ENCODE results near the gene SIGLEC14. TPM values are rescaled to one million over a fixed set of nuclear protein-coding genes. Genes with fewer than 3 reads are reported as not detected.

SIGLEC14 gene
- total RNA-seq, 1 experiment from 2014 or later: not detected

DNA sequence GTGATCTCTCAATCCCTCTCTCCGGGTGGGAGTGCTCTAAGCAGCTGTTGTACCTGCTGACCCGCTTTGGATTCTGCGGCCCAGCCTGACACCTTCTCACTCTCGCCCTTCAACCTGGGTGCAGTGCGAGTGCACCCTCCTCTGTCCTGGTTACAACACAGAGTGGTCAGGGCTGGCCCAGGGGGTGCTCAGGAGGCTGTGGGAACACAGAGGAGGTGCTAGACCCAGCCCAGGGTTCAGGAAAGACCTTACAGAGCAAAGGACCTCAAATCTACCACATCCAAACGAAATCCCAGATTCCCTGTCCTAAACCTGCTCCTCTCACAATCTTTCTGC is 51.9 kb downstream of the SIGLEC14 start:
- CTCF ChIA-PET: no interaction called here
- POLR2A ChIA-PET (ENCODE audit: unreplicated experiment): no interaction called here

DNA sequence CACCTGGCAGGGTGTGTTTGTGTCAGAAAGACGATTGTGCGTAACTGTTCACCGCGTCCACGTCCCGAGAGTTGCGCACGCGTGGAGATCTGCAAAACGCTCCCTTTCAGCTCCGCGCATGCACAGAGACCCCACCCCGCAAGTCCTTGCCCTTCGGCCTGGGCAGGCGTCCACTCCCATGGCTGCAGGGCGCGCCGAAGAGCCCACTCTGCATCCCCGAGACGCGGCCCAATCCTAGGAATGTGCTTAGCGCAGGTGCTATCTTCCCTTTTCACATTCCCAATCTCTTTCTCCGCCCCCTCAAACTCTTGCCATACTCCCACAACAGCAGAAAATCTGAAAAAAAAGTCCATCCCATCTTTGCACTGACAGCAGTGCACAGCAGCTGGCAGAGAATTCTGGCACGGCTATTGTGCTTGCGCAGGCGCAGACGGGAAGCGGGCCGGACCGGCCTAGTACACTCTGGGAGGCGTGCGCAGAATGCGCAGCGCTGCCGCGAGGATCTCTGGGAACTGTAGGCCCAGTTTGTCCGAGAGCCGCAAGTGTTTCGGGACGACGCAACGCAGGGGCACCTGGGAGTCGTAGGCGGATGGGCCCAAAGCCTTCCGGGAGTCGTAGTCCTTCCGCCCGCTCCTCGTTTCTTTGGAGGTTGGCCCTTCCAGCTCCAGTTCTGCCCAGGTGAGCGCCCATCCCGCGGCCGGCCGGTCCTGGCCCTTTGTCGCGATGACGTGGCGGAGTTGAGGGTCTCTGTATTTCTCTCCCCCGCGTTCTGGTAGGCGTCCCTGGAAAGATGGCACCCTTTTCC is 52.5 kb downstream of the SIGLEC14 start:
- Histone ChIP-seq H3K4me3 (peak overlapping the region; percentile 70), H4K20me1 (ENCODE audit: insufficient read depth) (no peaks in the 10 kb centered on the region), H3K9me3 (ENCODE audit: insufficient read depth, low read depth) (peaks cover 4% of the 10 kb centered on the region), H3K27me3 (ENCODE audit: insufficient read depth, low read depth) (0 out of 2 replicates have a peak, but pooled peaks cover 10% of the 10 kb centered on the region), H3K79me2 (ENCODE audit: low read depth) (no peaks in the 10 kb centered on the region), H3K4me2 (peak overlapping the region; percentile 86), H3K4me1 (replicated peaks; ENCODE audit: insufficient read depth) (peaks cover 5% of the 10 kb centered on the region; the same call in 1 of the 2 replicates), H3F3A (ENCODE audit: insufficient read depth, low read depth) (no peaks in the 10 kb centered on the region), H2AFZ (peak overlapping the region; percentile 92), H3K27ac (no peak overlapping the region), H3K9me2 (ENCODE audit: insufficient read depth) (no peaks in the 10 kb centered on the region), H3K36me3 (ENCODE audit: low read depth) (no peaks in the 10 kb centered on the region)
- ChIA-PET POLR2A (ENCODE audit: unreplicated experiment) (interaction anchor here (0.5 to 0.6 kb wide), 2 partner anchors 144 to 595 kb away, joined by 3 to 51 read pairs; partner anchors contain the start of gene PPP2R1A), CTCF (interaction anchor here (1.1 kb wide), 1 partner anchor 23 kb away, joined by 22 read pairs; the partner anchor contains the start of gene ZNF175)
- TF ChIP-seq EZH2 (IDR thresholded peaks at IDR 0.05; ENCODE audit: low read depth) (no peak), CTCF (conservative IDR thresholded peaks at IDR 0.05) (no peak)
- BruUV-seq (replicated peaks): no TSS peak
- intact Hi-C loops (cut with micrococcal nuclease; ENCODE audit: unreplicated experiment): loop anchor here (1.0 to 5.0 kb wide), 3 partner anchors 23 to 255 kb away; partner anchors contain the start of gene ZNF175
- peak; percentile 93 to 99 for DNase-seq

More for the DNA sequence above, 51.9 kb downstream of the SIGLEC14 start:
- H3F3A ChIP-seq (ENCODE audit: insufficient read depth, low read depth): no peaks in the 10 kb centered on the region
- 0 out of 2 replicates have a peak, but pooled peaks cover 10% of the 10 kb centered on the region for H3K27me3 ChIP-seq (ENCODE audit: insufficient read depth, low read depth)
- H3K4me3 ChIP-seq: peak overlapping the region; percentile 70
- H4K20me1 ChIP-seq (ENCODE audit: insufficient read depth): no peaks in the 10 kb centered on the region
- BruUV-seq (replicated peaks): no TSS peak
- TF ChIP-seq EZH2 (IDR thresholded peaks at IDR 0.05; ENCODE audit: low read depth) (no peak), CTCF (conservative IDR thresholded peaks at IDR 0.05) (no peak)
- H3K79me2 ChIP-seq (ENCODE audit: low read depth): no peaks in the 10 kb centered on the region
- no peak overlapping the region for H3K27ac ChIP-seq
- no peaks in the 10 kb centered on the region for H3K36me3 ChIP-seq (ENCODE audit: low read depth)
- H3K4me2 ChIP-seq: peak overlapping the region; percentile 86
- H3K9me3 ChIP-seq (ENCODE audit: insufficient read depth, low read depth): peaks cover 4% of the 10 kb centered on the region; the same call in 1 of the 2 replicates
- DNase-seq: no peak
- peaks cover 5% of the 10 kb centered on the region; the same call in 1 of the 2 replicates for H3K4me1 ChIP-seq (replicated peaks; ENCODE audit: insufficient read depth)
- H3K9me2 ChIP-seq (ENCODE audit: insufficient read depth): no peaks in the 10 kb centered on the region
- peak overlapping the region; percentile 92 for H2AFZ ChIP-seq
- intact Hi-C loops (cut with micrococcal nuclease; ENCODE audit: unreplicated experiment): loop anchor here (1.0 to 5.0 kb wide), 3 partner anchors 23 to 256 kb away; partner anchors contain the start of gene ZNF175

DNA sequence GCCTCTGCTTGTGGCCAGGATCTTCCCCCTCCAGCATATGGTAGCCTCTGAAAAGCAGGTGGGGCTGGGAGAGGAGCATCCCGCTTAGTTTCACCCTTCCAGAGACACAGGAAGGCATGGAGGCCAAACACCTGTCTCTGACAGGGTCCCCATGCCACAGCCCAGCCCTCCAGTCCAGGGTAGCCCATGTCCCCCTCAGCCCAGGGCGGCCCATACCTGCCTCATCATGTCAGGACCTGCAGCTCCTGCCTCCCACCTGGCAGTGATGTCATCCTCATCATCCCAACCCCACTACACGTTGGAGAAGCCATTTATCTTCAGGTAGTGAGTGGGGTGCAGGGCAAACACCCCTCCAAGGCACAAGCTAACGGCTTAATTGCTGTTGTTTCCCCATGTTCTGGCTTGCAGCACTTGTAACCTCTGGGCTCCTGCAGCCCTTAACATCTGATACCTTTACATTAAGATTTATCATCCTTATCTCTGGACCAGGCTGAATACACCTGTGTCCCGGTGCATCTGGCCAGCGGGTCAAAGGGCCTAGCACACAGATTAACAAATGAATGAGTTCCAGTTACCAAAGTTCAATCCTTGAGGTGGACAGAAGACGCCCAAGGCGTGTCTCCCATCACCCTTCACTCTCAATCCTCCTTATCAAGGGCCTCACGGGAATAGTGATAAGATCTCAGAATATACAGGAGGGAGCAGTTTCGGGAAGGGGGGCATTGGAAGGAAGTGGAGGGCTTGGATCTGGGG is 53.3 kb downstream of the SIGLEC14 start:
- Histone ChIP-seq H4K20me1 (ENCODE audit: insufficient read depth) (no peaks in the 10 kb centered on the region), H3K4me3 (peak overlapping the region; percentile 70), H3K79me2 (ENCODE audit: low read depth) (no peaks in the 10 kb centered on the region), H3K4me2 (peak overlapping the region; percentile 86), H3K4me1 (replicated peaks; ENCODE audit: insufficient read depth) (peaks cover 5% of the 10 kb centered on the region; the same call in 1 of the 2 replicates), H3K27ac (no peak overlapping the region), H2AFZ (peak overlapping the region; percentile 92), H3K9me3 (ENCODE audit: insufficient read depth, low read depth) (peaks cover 10% of the 10 kb centered on the region), H3K9me2 (ENCODE audit: insufficient read depth) (no peaks in the 10 kb centered on the region), H3K36me3 (ENCODE audit: low read depth) (no peaks in the 10 kb centered on the region), H3F3A (ENCODE audit: insufficient read depth, low read depth) (no peaks in the 10 kb centered on the region), H3K27me3 (ENCODE audit: insufficient read depth, low read depth) (0 out of 2 replicates have a peak, but pooled peaks cover 4% of the 10 kb centered on the region)
- TF ChIP-seq CTCF (conservative IDR thresholded peaks at IDR 0.05) (no peak), EZH2 (IDR thresholded peaks at IDR 0.05; ENCODE audit: low read depth) (no peak)
- BruUV-seq (replicated peaks): no TSS peak
- no peak for DNase-seq
- intact Hi-C loops (cut with micrococcal nuclease; ENCODE audit: unreplicated experiment): loop anchor here (5.0 kb wide), 1 partner anchor 109 kb away; no protein-coding TSS in a partner anchor
- ChIA-PET CTCF (interaction anchor here (1.1 kb wide), 1 partner anchor 22 kb away, joined by 22 read pairs; the partner anchor contains the start of gene ZNF175), POLR2A (ENCODE audit: unreplicated experiment) (interaction anchor here (0.5 to 0.6 kb wide), 2 partner anchors 145 to 596 kb away, joined by 3 to 51 read pairs; partner anchors contain the start of gene PPP2R1A)

Data from PC-9 (cell line).